ENCODE results near the gene IL23A. TPM values are rescaled to one million over a fixed set of nuclear protein-coding genes. Genes with fewer than 3 reads are reported as not detected.
"Not testable (repeated sequence)": the region's sequence is repeated elsewhere in the genome, so short reads cannot be mapped to it uniquely, and the experiment has no call there.

Gene IL23A
- total RNA-seq, 2 experiments from 2014 or later = 2.9 to 12.4 TPM

- DNase-seq (peak; percentile 97), ATAC-seq (peak; percentile 96)
- no peaks in the 10 kb centered on the region for H3K9me3 Mint-ChIP-seq (ENCODE audit: low read depth)
- H3K27ac Mint-ChIP-seq = peak within 1 kb of the TSS; percentile 96
- CTCF ChIA-PET = interaction anchor here (0.6 to 2.8 kb wide), 10 partner anchors 10 to 303 kb away, joined by 3 to 9 read pairs (median 4); partner anchors contain the start of genes CNPY2, CS, RNF41 and RPL41
- H3K4me3 Mint-ChIP-seq = peak within 1 kb of the TSS; percentile 89
- peaks cover 43% of the 10 kb centered on the region for H3K4me1 Mint-ChIP-seq
- no peaks in the 10 kb centered on the region for H3K27me3 Mint-ChIP-seq
- H3K36me3 Mint-ChIP-seq = peaks cover 2% of the 10 kb centered on the region
Measured at GRCh38 chr12:56333679-56334489, 4.8 kb upstream of the IL23A start, which contains the start of gene PAN2. PAN2 (minus strand) TSS chr12:56334000; CDS start chr12:56333094, 906 bp downstream.

- DNase-seq (no peak), ATAC-seq (no peak)
- H3K4me3 Mint-ChIP-seq = peak overlapping the region; percentile 89
- H3K27me3 Mint-ChIP-seq = no peaks in the 10 kb centered on the region
- H3K27ac Mint-ChIP-seq = peak overlapping the region; percentile 96
- H3K36me3 Mint-ChIP-seq = peaks cover 2% of the 10 kb centered on the region
- no peaks in the 10 kb centered on the region for H3K9me3 Mint-ChIP-seq (ENCODE audit: low read depth)
- peaks cover 48% of the 10 kb centered on the region for H3K4me1 Mint-ChIP-seq
- CTCF ChIA-PET = interaction anchor here (0.7 to 2.8 kb wide), 5 partner anchors 19 to 302 kb away, joined by 3 to 8 read pairs (median 3); partner anchors contain the start of genes CNPY2, CS, STAT2 and TIMELESS
Measured at GRCh38 chr12:56334490-56334793, 4.2 kb upstream of the IL23A start.

- not testable (repeated sequence) for H3K4me3 Mint-ChIP-seq; DNase-seq; H3K9me3 Mint-ChIP-seq (ENCODE audit: low read depth); ATAC-seq; H3K27me3 Mint-ChIP-seq; H3K36me3 Mint-ChIP-seq; H3K27ac Mint-ChIP-seq
- H3K4me1 Mint-ChIP-seq = peaks cover 59% of the 10 kb centered on the region
- CTCF ChIA-PET = interaction anchor here (0.7 to 2.8 kb wide), 3 partner anchors 11 to 1050 kb away, joined by 3 to 8 read pairs (median 4); partner anchors contain the start of gene CNPY2
Measured at GRCh38 chr12:56335527-56335926, 3.2 kb upstream of the IL23A start.

- DNase-seq (no peak), ATAC-seq (no peak)
- H3K27me3 Mint-ChIP-seq = no peaks in the 10 kb centered on the region
- no peaks in the 10 kb centered on the region for H3K9me3 Mint-ChIP-seq (ENCODE audit: low read depth)
- peaks cover 11% of the 10 kb centered on the region for H3K36me3 Mint-ChIP-seq
- CTCF ChIA-PET = interaction anchor here (0.7 to 2.7 kb wide), 4 partner anchors 10 to 1049 kb away, joined by 3 to 8 read pairs (median 4); no protein-coding TSS in a partner anchor
- H3K4me3 Mint-ChIP-seq = no peak overlapping the region
- H3K27ac Mint-ChIP-seq = peak overlapping the region; percentile 60
- peaks cover 58% of the 10 kb centered on the region for H3K4me1 Mint-ChIP-seq
Measured at GRCh38 chr12:56336361-56337167, 2.1 kb upstream of the IL23A start.

- Mint-ChIP-seq H3K4me3 (no peak overlapping the region), H3K27me3 (no peaks in the 10 kb centered on the region), H3K27ac (peak overlapping the region; percentile 82), H3K4me1 (peaks cover 52% of the 10 kb centered on the region), H3K36me3 (peaks cover 19% of the 10 kb centered on the region), H3K9me3 (ENCODE audit: low read depth) (no peaks in the 10 kb centered on the region)
- CTCF ChIA-PET = interaction anchor here (1.2 to 2.7 kb wide), 5 partner anchors 16 to 127 kb away, joined by 3 to 21 read pairs (median 4); partner anchors contain the start of genes CNPY2 and STAT2
- DNase-seq = no peak
- no peak for ATAC-seq
Measured at GRCh38 chr12:56337753-56338251, 882 bp upstream of the IL23A start.

- DNase-seq (no peak), ATAC-seq (no peak)
- Mint-ChIP-seq H3K4me3 (peak overlapping the region; percentile 69), H3K27me3 (no peaks in the 10 kb centered on the region), H3K4me1 (peaks cover 47% of the 10 kb centered on the region), H3K27ac (peak overlapping the region; percentile 99), H3K9me3 (ENCODE audit: low read depth) (no peaks in the 10 kb centered on the region), H3K36me3 (peaks cover 31% of the 10 kb centered on the region)
- CTCF ChIA-PET = interaction anchor here (0.7 to 2.7 kb wide), 10 partner anchors 10 to 149 kb away, joined by 3 to 21 read pairs (median 4); partner anchors contain the start of genes CNPY2, SMARCC2 and STAT2
Measured at GRCh38 chr12:56339158-56339422, 406 bp downstream of the IL23A start.

- Mint-ChIP-seq H3K36me3 (peaks cover 46% of the 10 kb centered on the region), H3K27ac (no peak overlapping the region)
- no peak for DNase-seq
Measured at GRCh38 chr12:56341616-56342015, 2.9 kb downstream of the IL23A start.

GRCh38 chr12:56342290-56342689 is 3.6 kb downstream of the IL23A start:
- Mint-ChIP-seq H3K4me1 (peaks cover 34% of the 10 kb centered on the region), H3K36me3 (peaks cover 52% of the 10 kb centered on the region)
- not testable (repeated sequence) for H3K4me3 Mint-ChIP-seq; H3K27ac Mint-ChIP-seq; DNase-seq; ATAC-seq; H3K27me3 Mint-ChIP-seq; H3K9me3 Mint-ChIP-seq (ENCODE audit: low read depth)
- CTCF ChIA-PET = interaction anchor here (0.6 to 1.4 kb wide), 3 partner anchors 10 to 82 kb away, joined by 3 read pairs; no protein-coding TSS in a partner anchor

More at GRCh38 chr12:56341616-56342015, 2.9 kb downstream of the IL23A start:
- Mint-ChIP-seq H3K9me3 (ENCODE audit: low read depth) (no peaks in the 10 kb centered on the region), H3K4me3 (no peak overlapping the region), H3K27me3 (no peaks in the 10 kb centered on the region), H3K4me1 (peaks cover 38% of the 10 kb centered on the region)
- ATAC-seq = no peak
- CTCF ChIA-PET = interaction anchor here (0.6 to 1.0 kb wide), 2 partner anchors 36 to 82 kb away, joined by 3 read pairs; no protein-coding TSS in a partner anchor

- CTCF ChIA-PET = interaction anchor here (1.0 to 1.7 kb wide), 4 partner anchors 11 to 31 kb away, joined by 3 to 5 read pairs (median 3); partner anchors contain the start of genes CNPY2 and STAT2
- H3K36me3 Mint-ChIP-seq = peaks cover 72% of the 10 kb centered on the region
- no peaks in the 10 kb centered on the region for H3K27me3 Mint-ChIP-seq
- ATAC-seq (peak; percentile 47), DNase-seq (no peak)
- H3K4me3 Mint-ChIP-seq = no peak overlapping the region
- peaks cover 4% of the 10 kb centered on the region for H3K4me1 Mint-ChIP-seq
- no peak overlapping the region for H3K27ac Mint-ChIP-seq
- no peaks in the 10 kb centered on the region for H3K9me3 Mint-ChIP-seq (ENCODE audit: low read depth)
Measured at GRCh38 chr12:56346675-56347074, 8.0 kb downstream of the IL23A start.

- H3K36me3 Mint-ChIP-seq = peaks cover 71% of the 10 kb centered on the region
- not testable (repeated sequence) for DNase-seq; H3K4me1 Mint-ChIP-seq; H3K27me3 Mint-ChIP-seq; H3K4me3 Mint-ChIP-seq; H3K9me3 Mint-ChIP-seq (ENCODE audit: low read depth); ATAC-seq; H3K27ac Mint-ChIP-seq
- CTCF ChIA-PET = interaction anchor here (1.2 to 1.7 kb wide), 4 partner anchors 11 to 31 kb away, joined by 3 to 5 read pairs (median 3); partner anchors contain the start of genes CNPY2, PAN2 and STAT2
Measured at GRCh38 chr12:56347255-56347654, 8.6 kb downstream of the IL23A start.

- DNase-seq (no peak), ATAC-seq (no peak)
- H3K36me3 Mint-ChIP-seq = peaks cover 61% of the 10 kb centered on the region
- H3K9me3 Mint-ChIP-seq (ENCODE audit: low read depth) = no peaks in the 10 kb centered on the region
- no peaks in the 10 kb centered on the region for H3K27me3 Mint-ChIP-seq
- H3K4me3 Mint-ChIP-seq = no peak overlapping the region
- H3K4me1 Mint-ChIP-seq = peaks cover 4% of the 10 kb centered on the region
- CTCF ChIA-PET = interaction anchor here (0.8 to 1.5 kb wide), 2 partner anchors 10 to 579 kb away, joined by 3 read pairs; partner anchors contain the start of gene IL23A
- H3K27ac Mint-ChIP-seq = no peak overlapping the region
Measured at GRCh38 chr12:56348776-56349175, 10.1 kb downstream of the IL23A start.

GRCh38 chr12:56350662-56351061 is 12.0 kb downstream of the IL23A start:
- H3K27ac Mint-ChIP-seq = peak overlapping the region; percentile 9
- peaks cover 69% of the 10 kb centered on the region for H3K36me3 Mint-ChIP-seq
- H3K27me3 Mint-ChIP-seq = no peaks in the 10 kb centered on the region
- ATAC-seq = no peak
- H3K4me3 Mint-ChIP-seq = no peak overlapping the region
- CTCF ChIA-PET = interaction anchor here (0.8 to 1.4 kb wide), 2 partner anchors 10 to 14 kb away, joined by 3 to 7 read pairs; partner anchors contain the start of gene STAT2
- no peaks in the 10 kb centered on the region for H3K9me3 Mint-ChIP-seq (ENCODE audit: low read depth)
- DNase-seq = no peak
- peaks cover 5% of the 10 kb centered on the region for H3K4me1 Mint-ChIP-seq
